H1 (cell line): ENCODE data around the gene RHOH. TPM values are rescaled to one million over a fixed set of nuclear protein-coding genes. Genes with fewer than 3 reads are reported as not detected.

Source experiments
- CTCF ChIA-PET: fragments of 300-600 bp; sonication (Branson Sonifier 250); formaldehyde crosslinking; loops from one replicate; lab custom pipeline; 2021; ENCODE audit not compliant: partially characterized antibody; lab: Charles Lee
- POLR2A ChIA-PET: fragments of 300-600 bp; sonication (Branson Sonifier 250); formaldehyde crosslinking; loops from one replicate; lab custom pipeline; 2021; ENCODE audit warnings: inconsistent platforms; ENCODE audit not compliant: partially characterized antibody; lab: Charles Lee
- DNase-seq, 2 experiments: peaks; one replicate each; pipeline versions ENCODE4 v3.0.0 to v3.0.0-alpha.2; 2010 to 2022; ENCODE audit warnings: low spot score in 2 of 2, low read depth in 1 of 2, mixed read lengths in 1 of 2
- FAIRE-seq: peaks from 2 replicates; lab custom pipeline; 2011; peaks lifted over from hg19 to GRCh38; lab: Jason Lieb, UNC
- H2AFZ ChIP-seq: 2 replicates; pipeline ENCODE4 v1.8.1; 2012; ENCODE audit warnings: low read length, inconsistent platforms
- H2AK5ac ChIP-seq: 2 replicates; pipeline ENCODE4 v1.6.1; 2013; ENCODE audit warnings: low read depth, low read length
- H2BK120ac ChIP-seq: replicated peaks from 2 replicates; pipeline ENCODE3; 2013; ENCODE audit warnings: low read depth, low read length, inconsistent platforms
- H2BK12ac ChIP-seq: 2 replicates; pipeline ENCODE4 v1.6.1; 2013; ENCODE audit warnings: low read depth, low read length
- H2BK15ac ChIP-seq: 2 replicates; pipeline ENCODE4 v1.6.1; 2013; ENCODE audit warnings: low read length
- H2BK20ac ChIP-seq: 2 replicates; pipeline ENCODE4 v1.6.1; 2013; ENCODE audit warnings: low read length
- H2BK5ac ChIP-seq: 2 replicates; pipeline ENCODE4 v1.6.1; 2013; ENCODE audit warnings: low read depth, low read length
- H3K14ac ChIP-seq: 2 replicates; pipeline ENCODE4 v1.6.1; 2013; ENCODE audit warnings: inconsistent platforms; ENCODE audit not compliant: insufficient read length
- H3K18ac ChIP-seq: 2 replicates; pipeline ENCODE4 v1.6.1; 2013; ENCODE audit warnings: low read length; ENCODE audit errors: extremely low read depth
- H3K23ac ChIP-seq: 2 replicates; pipeline ENCODE4 v1.6.1; 2013; ENCODE audit warnings: inconsistent platforms; ENCODE audit not compliant: insufficient read length
- H3K23me2 ChIP-seq: 2 replicates; pipeline ENCODE4 v1.6.1; 2013; ENCODE audit warnings: low read depth, low read length
- H3K27ac ChIP-seq: 2 replicates; pipeline ENCODE4 v1.6.1; 2011; ENCODE audit warnings: low read depth, low read length, inconsistent platforms
- H3K27me3 ChIP-seq, 4 experiments: replicated peaks in 1 of 4; 1 replicate in 1 of 4; 2 replicates in 3 of 4; pipeline versions ENCODE4 v1.6.1 to v1.8.1; 2011 to 2013; ENCODE audit warnings: low read length in 3 of 4, mild to moderate bottlenecking in 3 of 4, inconsistent platforms in 2 of 4, mixed read lengths in 2 of 4, moderate library complexity in 1 of 4; ENCODE audit not compliant: control insufficient read depth in 3 of 4, insufficient read depth in 3 of 4; ENCODE audit errors: extremely low read depth in 1 of 4
- H3K36me3 ChIP-seq, 4 experiments: 2 replicates each; pipeline versions ENCODE4 v1.6.1 to v1.8.1; 2011 to 2013; ENCODE audit warnings: mild to moderate bottlenecking in 4 of 4, low read length in 3 of 4, moderate library complexity in 2 of 4, control low read depth in 1 of 4, inconsistent platforms in 1 of 4; ENCODE audit not compliant: insufficient read depth in 4 of 4, control insufficient read depth in 2 of 4
- H3K4ac ChIP-seq: replicated peaks from 2 replicates; pipeline ENCODE3; 2013; ENCODE audit warnings: low read length, low read depth, mixed read lengths, inconsistent platforms; ENCODE audit not compliant: insufficient read length
- H3K4me1 ChIP-seq, 4 experiments: replicated peaks in 1 of 4; 1 replicate in 1 of 4; 2 replicates in 3 of 4; pipeline versions ENCODE4 v1.6.1 to v1.8.1; 2011 to 2013; ENCODE audit warnings: low read length in 3 of 4, inconsistent platforms in 2 of 4, mixed read lengths in 1 of 4; ENCODE audit not compliant: insufficient read depth in 4 of 4, control insufficient read depth in 3 of 4
- H3K4me2 ChIP-seq, 2 experiments: 2 replicates each; pipeline versions ENCODE4 v1.6.1 to v1.8.1; 2011 to 2013; ENCODE audit warnings: low read depth in 2 of 2, low read length in 2 of 2, control low read depth in 1 of 2, inconsistent platforms in 1 of 2, mild to moderate bottlenecking in 1 of 2; ENCODE audit not compliant: insufficient read depth in 1 of 2
- H3K4me3 ChIP-seq, 4 experiments: fragments of 200-600, 300-600 bp in 1 of 4; sonication (generic), shearing (Covaris generic), sonication (Bioruptor Twin) in 1 of 4; 2 replicates each; pipeline versions ENCODE4 v1.5.1 to v1.8.1; 2011 to 2016; ENCODE audit warnings: low read length in 4 of 4, low read depth in 3 of 4, control low read depth in 2 of 4, inconsistent platforms in 2 of 4, mild to moderate bottlenecking in 2 of 4, mixed read lengths in 1 of 4, moderate library complexity in 1 of 4; ENCODE audit not compliant: insufficient read depth in 2 of 4; ENCODE audit errors: extremely low read depth in 1 of 4
- H3K56ac ChIP-seq: replicated peaks from 2 replicates; pipeline ENCODE3; 2013; ENCODE audit warnings: low read depth, mild to moderate bottlenecking, mixed read lengths, low read length, inconsistent platforms; ENCODE audit not compliant: insufficient read length
- H3K79me1 ChIP-seq: 2 replicates; pipeline ENCODE4 v1.6.1; 2013; ENCODE audit warnings: low read depth, low read length, control low read depth
- H3K79me2 ChIP-seq, 2 experiments: 2 replicates each; pipeline versions ENCODE4 v1.6.1 to v1.8.1; 2012 to 2013; ENCODE audit warnings: low read length in 2 of 2, mild to moderate bottlenecking in 2 of 2, inconsistent platforms in 1 of 2; ENCODE audit not compliant: insufficient read depth in 2 of 2, control insufficient read depth in 1 of 2
- H3K9ac ChIP-seq, 4 experiments: replicated peaks in 1 of 4; 1 replicate in 1 of 4; 2 replicates in 3 of 4; pipeline versions ENCODE4 v1.6.1 to v1.8.1; 2011 to 2013; ENCODE audit warnings: low read depth in 3 of 4, low read length in 3 of 4, control low read depth in 2 of 4, mild to moderate bottlenecking in 2 of 4, moderate library complexity in 2 of 4, inconsistent platforms in 1 of 4; ENCODE audit errors: extremely low read depth in 1 of 4
- H3K9me3 ChIP-seq, 2 experiments: 2 replicates each; pipeline versions ENCODE4 v1.6.1 to v1.8.1; 2012 to 2013; ENCODE audit warnings: mild to moderate bottlenecking in 2 of 2, moderate library complexity in 2 of 2, control low read depth in 1 of 2, inconsistent platforms in 1 of 2, low read depth in 1 of 2, low read length in 1 of 2, mixed read lengths in 1 of 2; ENCODE audit not compliant: insufficient read depth in 2 of 2
- H4K20me1 ChIP-seq, 2 experiments: replicated peaks in 1 of 2; 2 replicates each; pipeline versions ENCODE3 to v1.8.1; 2011 to 2013; ENCODE audit warnings: inconsistent platforms in 2 of 2, low read length in 2 of 2, mild to moderate bottlenecking in 1 of 2; ENCODE audit not compliant: insufficient read depth in 2 of 2, control insufficient read depth in 1 of 2
- H4K5ac ChIP-seq: 2 replicates; pipeline ENCODE4 v1.6.1; 2013; ENCODE audit warnings: low read length, low read depth, mixed read lengths, inconsistent platforms; ENCODE audit not compliant: insufficient read length
- H4K8ac ChIP-seq: 2 replicates; pipeline ENCODE4 v1.8.0; 2013; ENCODE audit warnings: mild to moderate bottlenecking, moderate library complexity, low read length, inconsistent platforms; ENCODE audit not compliant: insufficient read depth; ENCODE audit errors: extremely low read depth
- H4K91ac ChIP-seq: replicated peaks from 2 replicates; pipeline ENCODE3; 2013; ENCODE audit warnings: low read length, mixed read lengths, inconsistent platforms; ENCODE audit not compliant: insufficient read length
- BACH1 ChIP-seq: IDR thresholded peaks from 2 replicates; pipeline ENCODE4 v1.6.1; 2012; ENCODE audit warnings: low read length, improper control_type of control experiment
- CEBPB ChIP-seq: IDR thresholded peaks from 2 replicates; pipeline ENCODE4 v1.6.1; 2012; ENCODE audit warnings: low read depth, low read length
- EZH2 ChIP-seq: fragments of 200-600 bp; sonication (generic); IDR thresholded peaks from 2 replicates; pipeline ENCODE4 v1.7.1; 2012; ENCODE audit warnings: low read depth, mild to moderate bottlenecking, moderate library complexity, low read length, inconsistent platforms; ENCODE audit not compliant: severe bottlenecking
- GTF2F1 ChIP-seq: IDR thresholded peaks from 2 replicates; pipeline ENCODE4 v1.6.1; 2012; ENCODE audit warnings: low read depth, low read length, improper control_type of control experiment, borderline replicate concordance
- NRF1 ChIP-seq: IDR thresholded peaks from 2 replicates; pipeline ENCODE4 v1.6.1; 2011; ENCODE audit warnings: mild to moderate bottlenecking, low read depth, low read length, improper control_type of control experiment
- SIX5 ChIP-seq: IDR thresholded peaks from 2 replicates; pipeline ENCODE4 v1.6.1; 2011; ENCODE audit warnings: mild to moderate bottlenecking, low read depth, low read length
- WGBS, 2 experiments: shearing (Covaris generic) in 1 of 2; methylation state at CpG; one replicate each; pipeline versions ENCODE4 v1.1.6 to v1.1.7; 2013 to 2015; ENCODE audit warnings: low lambda C conversion rate in 2 of 2, mixed read lengths in 2 of 2, inconsistent platforms in 1 of 2, low coverage in 1 of 2, missing lambda C conversion rate in 1 of 2; ENCODE audit not compliant: insufficient replicate concordance in 2 of 2, insufficient coverage in 1 of 2, insufficient read length in 1 of 2; ENCODE audit errors: extremely low coverage in 1 of 2, missing lambda C conversion rate in 1 of 2; 5-methylcytosine and 5-hydroxymethylcytosine counted together
- polyA plus RNA-seq, 7 experiments: library from polyadenylated mRNA; depleted of rRNA in 3 of 7; stranded (reverse) in 5 of 7; unstranded in 2 of 7; fragments of >200 nt in 5 of 7; fragments of 200-250 nt in 2 of 7; gene quantifications; 1 replicate in 5 of 7; 2 replicates in 1 of 7; 4 replicates in 1 of 7; pipeline versions ENCODE4 v1.2.1 to v1.2.3, GENCODE V29; 2011 to 2013; ENCODE audit warnings: missing spikeins in 2 of 7, mixed read lengths in 2 of 7
- total RNA-seq: library from RNA; stranded (reverse); fragmentation: NEBNext Ultra II Directional; extraction: Animal tissue kit (Norgen Biotek cat#: 25700); gene quantifications from 2 replicates; pipeline ENCODE4 v1.2.1, GENCODE V29; 2021

The RHOH gene
- total and polyA plus RNA-seq, 2 of the 8 experiments (the other 6 are each of a cell fraction or from before 2014, with no cell fraction given): 5.9 to 6.9 TPM

GRCh38 chr4:40225497-40225896 lies 28.7 kb downstream of the RHOH start:
- Histone ChIP-seq H4K20me1 (no peaks in the 10 kb centered on the region), H4K91ac (no peak overlapping the region), H3K79me2 (no peaks in the 10 kb centered on the region), H3K9ac (no peak overlapping the region), H3K4me3 (no peak overlapping the region), H3K4ac (no peak overlapping the region), H4K5ac (no peak overlapping the region), H2AK5ac (no peak overlapping the region), H3K23me2 (no peaks in the 10 kb centered on the region), H3K79me1 (no peaks in the 10 kb centered on the region), H3K14ac (no peak overlapping the region), H3K36me3 (peaks cover 0 to 3% (median 1%) of the 10 kb centered on the region in 4 experiments; a peak in 1 of 8 replicates), H3K9me3 (0 out of 4 replicates have a peak, but pooled peaks cover 0 to 4% of the 10 kb centered on the region in 2 experiments), H3K18ac (no peak overlapping the region), H3K27me3 (no peaks in the 10 kb centered on the region), H2BK5ac (no peak overlapping the region), H3K23ac (no peak overlapping the region), H3K4me1 (peaks cover 0 to 2% (median 0%) of the 10 kb centered on the region in 4 experiments; a peak in 1 of 7 replicates), H3K4me2 (no peak overlapping the region), H2BK12ac (no peak overlapping the region), H2AFZ (no peak overlapping the region), H2BK15ac (no peak overlapping the region), H2BK120ac (no peak overlapping the region), H4K8ac (no peak overlapping the region), H2BK20ac (no peak overlapping the region), H3K56ac (no peak overlapping the region), H3K27ac (no peak overlapping the region)
- DNase-seq (no peak), FAIRE-seq (no peak)
- ChIA-PET POLR2A (no interaction called here), CTCF (interaction anchor here (0.5 to 2.0 kb wide), 3 partner anchors 10 to 100 kb away, joined by 3 to 6 read pairs (median 4); no protein-coding TSS in a partner anchor)
- 96% methylated on average over 5 of the region's 5 CpGs; no CpG with 5 or more reads in 1 of the 2 experiments for WGBS, 2 experiments
- no peak for TF ChIP-seq BACH1
- TF ChIP-seq CEBPB: no peak
- no peak for TF ChIP-seq EZH2
- no peak for TF ChIP-seq SIX5
- TF ChIP-seq GTF2F1: no peak
- TF ChIP-seq NRF1: no peak
- TF ChIP-seq, all 59 proteins: peak for 0
